ENCODE data around the gene PUSL1.
A peak's percentile ranks its signal among the peaks of the same experiment; 100 is the strongest.

PUSL1 gene

GRCh38 chr1:1280782-1281481, 27.5 kb upstream of the PUSL1 start:
- no peak for DNase-seq

GRCh38 chr1:1281533-1282321, 26.7 kb upstream of the PUSL1 start:
- DNase-seq = no peak

GRCh38 chr1:1282998-1283397, 25.4 kb upstream of the PUSL1 start:
- DNase-seq = no peak

GRCh38 chr1:1283821-1284220, 24.6 kb upstream of the PUSL1 start:
- no peak for DNase-seq

GRCh38 chr1:1284221-1285101, 23.9 kb upstream of the PUSL1 start:
- DNase-seq = no peak

GRCh38 chr1:1285102-1285571, 23.3 kb upstream of the PUSL1 start:
- no peak for DNase-seq

GRCh38 chr1:1285611-1286311, 22.6 kb upstream of the PUSL1 start:
- no peak for DNase-seq

- no peak for DNase-seq
Measured at GRCh38 chr1:1286313-1287261, 21.8 kb upstream of the PUSL1 start.

GRCh38 chr1:1287288-1288110, 20.9 kb upstream of the PUSL1 start:
- DNase-seq = no peak

GRCh38 chr1:1290238-1290731, 18.1 kb upstream of the PUSL1 start:
- DNase-seq = peak; percentile 27 to 49 (median 36)

- no peak for DNase-seq
Measured at GRCh38 chr1:1291023-1291528, 17.3 kb upstream of the PUSL1 start.

GRCh38 chr1:1291548-1292441, 16.6 kb upstream of the PUSL1 start:
- peak in 2 of 4 experiments; percentile 42 to 50 for DNase-seq

GRCh38 chr1:1292442-1292779, 16.0 kb upstream of the PUSL1 start:
- no peak for DNase-seq

- DNase-seq = no peak
Measured at GRCh38 chr1:1292851-1293250, 15.5 kb upstream of the PUSL1 start.

- DNase-seq = no peak
Measured at GRCh38 chr1:1293263-1294249, 14.8 kb upstream of the PUSL1 start.

GRCh38 chr1:1294250-1294890, 14.0 kb upstream of the PUSL1 start:
- DNase-seq = no peak
